Measurements from ENCODE around the gene PRKCH.
A peak's percentile ranks its signal among the peaks of the same experiment; 100 is the strongest.

PRKCH gene
- 7.7 to 32.5 (median 21.5) reads per million in 18 experiments for total RNA-seq

DNA sequence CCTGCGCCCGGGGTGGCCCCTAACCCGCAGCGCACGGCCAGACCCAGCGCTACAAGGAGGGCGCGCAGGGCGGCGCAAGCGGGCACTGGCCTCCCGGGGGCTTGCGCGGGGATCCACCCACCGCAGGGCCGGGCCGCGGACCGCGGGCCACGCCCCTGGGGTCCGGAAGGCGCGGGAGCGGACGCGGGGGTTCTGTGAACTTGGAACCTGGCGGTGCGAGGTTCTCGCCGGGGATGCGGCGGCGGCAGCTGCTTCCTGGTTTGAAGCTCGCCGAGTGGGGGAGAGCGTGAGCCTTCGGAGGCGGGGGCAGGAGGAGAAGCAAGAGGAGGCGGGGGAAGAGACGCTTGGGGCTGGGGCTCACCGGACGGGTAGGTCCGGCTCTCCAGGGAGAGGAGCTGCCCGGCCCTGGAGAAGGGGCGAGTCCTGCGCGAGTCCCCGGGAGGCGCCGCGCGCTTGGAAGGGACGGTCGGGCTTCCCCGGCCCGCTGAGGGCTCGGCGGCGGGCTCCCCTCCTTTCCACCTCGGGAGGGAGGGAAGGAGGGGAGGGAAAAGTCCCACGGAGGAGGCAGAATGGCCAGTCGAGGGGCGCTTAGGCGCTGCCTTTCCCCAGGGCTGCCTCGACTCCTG is at the start of gene PRKCH:
TSS of gene PRKCH (plus strand) at position 195 of the 626 bp plus-strand sequence. CDS start 523 bp downstream, outside the sequence.
- peak; percentile 61 to 79 for DNase-seq

- DNase-seq: no peak
These were observed 44.1 kb upstream of the PRKCH start for GRCh38 chr14:61277232-61277631.

GRCh38 chr14:61277784-61278183 is 43.6 kb upstream of the PRKCH start:
- no peak for DNase-seq

GRCh38 chr14:61279082-61279481 is 42.3 kb upstream of the PRKCH start:
- no peak for DNase-seq

DNA sequence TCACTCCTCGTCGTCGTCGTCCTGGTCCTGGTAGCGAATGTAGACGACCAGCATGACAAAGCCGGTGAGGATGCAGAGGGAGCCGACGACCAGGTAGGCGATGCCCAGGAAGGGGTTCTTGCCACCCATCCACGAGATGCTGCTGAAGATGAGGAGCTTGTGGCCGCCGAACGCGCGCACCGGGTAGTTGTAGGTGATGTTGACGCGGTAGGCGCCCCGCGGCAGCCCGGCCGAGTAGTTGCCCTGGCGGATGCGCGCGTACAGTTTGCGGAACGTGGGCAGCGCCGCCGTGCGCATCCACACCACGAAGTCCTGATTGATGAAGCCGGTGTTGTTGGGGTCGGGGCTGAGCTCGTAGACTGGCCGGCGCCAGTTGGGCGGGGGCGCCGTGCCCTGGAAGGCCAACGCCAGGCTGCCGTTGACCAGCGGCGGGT is 41.3 kb upstream of the PRKCH start:
- no peak for DNase-seq

GRCh38 chr14:61280526-61281185 is 40.7 kb upstream of the PRKCH start:
- peak; percentile 13 to 35 for DNase-seq

- no peak for DNase-seq
These were observed 40.0 kb upstream of the PRKCH start, which contains the start of gene TMEM30B for GRCh38 chr14:61281186-61281947. Gene TMEM30B, minus strand, starts transcription at chr14:61281338. Its CDS starts 191 bp downstream, at chr14:61281147.

- DNase-seq: no peak
These were observed 39.5 kb upstream of the PRKCH start for GRCh38 chr14:61281948-61282275.

GRCh38 chr14:61282746-61283145 is 38.6 kb upstream of the PRKCH start:
- DNase-seq: no peak

DNA sequence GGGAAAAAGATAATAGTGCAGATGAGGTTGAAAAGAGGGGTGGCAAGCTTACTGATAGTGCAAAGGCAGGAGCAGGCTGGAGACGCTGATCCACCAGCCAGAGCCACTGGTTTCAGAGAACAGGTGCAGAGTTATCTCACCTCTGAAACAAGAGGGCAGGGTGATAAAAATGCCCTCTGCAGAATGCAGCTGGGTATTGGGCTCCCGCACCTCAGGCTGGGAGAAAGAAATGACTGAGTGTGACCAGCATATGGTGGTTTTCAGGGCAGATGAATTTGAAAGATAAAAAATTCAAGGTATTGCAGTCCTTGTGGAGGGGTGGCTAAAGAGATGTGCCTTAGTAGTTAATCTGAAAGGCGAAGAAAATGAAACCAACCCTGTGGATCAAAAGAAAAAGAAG is 37.4 kb upstream of the PRKCH start:
- no peak for DNase-seq

GRCh38 chr14:61285364-61285763 is 36.0 kb upstream of the PRKCH start:
- no peak for DNase-seq

DNA sequence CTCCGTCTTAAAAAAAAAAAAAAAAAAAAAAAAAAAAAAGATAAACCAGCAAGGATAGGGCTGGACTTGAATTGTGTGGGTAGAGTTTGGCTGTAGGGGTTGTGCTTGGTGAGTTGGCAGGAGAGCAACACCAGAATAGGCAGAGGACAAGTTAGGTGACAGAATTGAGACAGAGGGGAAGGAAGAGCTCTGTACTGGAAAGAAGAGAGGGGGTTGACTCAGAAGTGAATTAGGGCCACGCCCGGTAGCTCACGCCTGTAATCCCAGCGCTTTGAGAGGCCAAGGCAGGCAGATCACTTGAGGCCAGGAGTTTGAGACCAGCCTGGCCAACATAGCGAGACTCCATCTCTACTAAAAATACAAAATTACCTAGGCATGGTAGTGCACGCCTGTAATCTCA is 34.2 kb upstream of the PRKCH start:
- no peak for DNase-seq

DNA sequence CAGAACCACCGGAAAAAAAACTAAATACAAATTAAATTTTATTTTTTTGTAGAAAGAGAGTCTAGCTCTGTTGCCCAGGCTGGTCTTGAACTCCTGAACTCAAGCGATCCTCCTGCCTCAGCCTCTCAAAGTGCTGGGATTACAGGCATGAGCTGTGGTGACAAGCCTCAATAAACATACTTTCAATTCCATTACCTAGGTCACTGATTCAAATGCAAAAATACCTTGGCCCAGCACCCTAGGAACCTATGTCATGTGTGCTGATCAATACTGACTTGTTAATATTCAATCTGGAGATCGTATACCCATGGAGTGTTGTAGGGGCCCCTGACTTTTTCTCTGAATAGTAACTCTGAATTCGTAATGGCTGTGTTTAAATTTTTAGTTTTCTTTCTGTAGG is 33.2 kb upstream of the PRKCH start:
- DNase-seq: no peak

DNA sequence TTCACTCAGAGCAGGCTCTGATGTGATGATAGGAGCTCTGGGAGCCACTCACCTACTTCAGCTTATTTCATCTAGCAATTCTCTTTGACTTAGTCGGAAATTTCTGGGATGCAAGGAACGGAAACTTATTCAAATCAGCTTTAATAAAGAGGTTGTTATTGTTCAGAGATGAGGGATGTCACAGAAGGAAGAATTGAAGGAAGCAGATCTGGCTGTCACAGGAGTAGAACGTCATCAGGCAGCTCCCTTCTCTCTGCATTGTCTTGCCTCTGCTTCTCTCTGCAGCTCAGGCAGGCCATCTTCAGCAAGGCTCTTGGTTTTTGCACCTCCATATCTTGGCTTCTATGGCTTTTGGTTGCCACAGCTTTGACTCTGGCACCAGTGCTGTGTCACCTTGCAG is 32.7 kb upstream of the PRKCH start:
- DNase-seq: no peak

DNA sequence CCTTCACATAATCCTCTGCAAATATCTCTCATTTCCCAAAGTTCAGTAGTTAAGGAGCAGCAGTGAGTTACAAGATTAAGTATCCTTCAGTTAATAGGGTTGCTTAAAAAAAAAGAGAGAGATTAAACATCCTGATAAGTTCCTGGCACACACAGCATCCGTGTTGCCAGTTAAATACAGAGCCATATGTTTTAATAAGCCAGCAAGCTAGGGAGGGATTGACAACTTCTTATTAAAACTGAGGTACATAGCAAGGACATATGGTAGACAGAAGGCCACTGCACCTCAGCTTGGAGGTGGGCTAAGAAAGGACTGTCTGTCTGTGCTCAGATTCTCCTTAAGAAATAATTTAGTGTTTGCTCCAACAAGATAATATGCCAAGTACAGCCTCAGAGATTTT is 30.7 kb upstream of the PRKCH start:
- no peak for DNase-seq

GRCh38 chr14:61296151-61296550 is 25.2 kb upstream of the PRKCH start:
- no peak for DNase-seq

GRCh38 chr14:61296719-61297502 is 24.5 kb upstream of the PRKCH start:
- peak; percentile 53 to 59 for DNase-seq

- no peak for DNase-seq
These were observed 23.8 kb upstream of the PRKCH start for GRCh38 chr14:61297581-61297980.

DNA sequence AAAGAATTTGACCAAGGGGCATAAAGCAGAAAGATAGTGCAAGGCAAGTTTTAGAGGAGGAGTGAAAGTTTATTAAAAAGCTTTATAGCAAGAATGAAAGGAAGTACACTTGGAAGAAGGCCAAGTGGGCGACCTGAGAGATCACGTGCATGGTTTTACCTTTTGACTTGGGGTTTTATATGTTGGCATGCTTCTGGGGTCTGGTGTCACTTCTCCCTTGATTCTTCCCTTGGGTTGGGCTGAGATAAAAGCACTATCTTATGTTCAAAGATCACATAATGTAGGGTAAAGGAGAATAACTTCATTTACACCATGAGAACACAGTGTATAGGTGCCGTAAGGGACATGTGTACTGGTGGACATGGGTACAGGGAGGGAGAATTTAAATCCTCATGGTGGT is 22.6 kb upstream of the PRKCH start:
- DNase-seq: no peak

DNA sequence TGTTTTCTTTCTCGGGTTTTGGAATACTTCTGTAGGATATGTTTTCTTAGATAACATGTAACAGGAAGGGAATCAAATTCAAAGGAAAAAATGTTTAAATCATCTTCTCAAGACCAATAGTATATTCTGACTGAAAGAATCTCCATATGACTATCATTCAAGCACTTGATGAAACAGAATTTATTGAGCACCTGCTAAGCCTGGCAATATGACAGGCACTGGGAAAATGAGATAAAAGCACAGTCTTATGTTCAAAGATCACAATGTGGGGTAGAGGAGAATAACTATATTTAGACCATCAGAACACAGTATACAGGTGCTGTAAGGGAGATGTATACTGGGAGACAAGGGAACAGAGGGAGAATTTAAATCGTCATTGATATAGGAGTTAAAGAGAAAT is 21.2 kb upstream of the PRKCH start:
- no peak for DNase-seq

DNA sequence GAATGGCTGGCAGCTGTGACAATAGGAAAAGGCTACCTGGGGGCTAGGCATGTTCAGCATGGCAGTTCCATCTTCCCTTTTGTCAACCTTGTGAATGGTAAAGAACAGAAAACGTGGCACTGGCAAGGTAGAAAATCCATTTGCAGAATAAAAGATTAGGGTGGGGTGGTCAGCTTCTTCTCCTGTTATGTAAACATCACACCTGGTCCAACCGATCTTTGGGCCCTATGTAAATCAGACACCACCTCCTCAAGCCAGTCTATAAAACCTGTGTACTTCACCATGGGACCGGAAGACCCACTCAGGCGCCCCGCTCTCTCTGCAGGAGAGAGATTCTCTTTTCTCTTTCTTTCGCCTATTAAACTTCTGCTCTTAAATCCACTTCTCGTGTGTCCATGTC is 20.6 kb upstream of the PRKCH start:
- no peak for DNase-seq

DNA sequence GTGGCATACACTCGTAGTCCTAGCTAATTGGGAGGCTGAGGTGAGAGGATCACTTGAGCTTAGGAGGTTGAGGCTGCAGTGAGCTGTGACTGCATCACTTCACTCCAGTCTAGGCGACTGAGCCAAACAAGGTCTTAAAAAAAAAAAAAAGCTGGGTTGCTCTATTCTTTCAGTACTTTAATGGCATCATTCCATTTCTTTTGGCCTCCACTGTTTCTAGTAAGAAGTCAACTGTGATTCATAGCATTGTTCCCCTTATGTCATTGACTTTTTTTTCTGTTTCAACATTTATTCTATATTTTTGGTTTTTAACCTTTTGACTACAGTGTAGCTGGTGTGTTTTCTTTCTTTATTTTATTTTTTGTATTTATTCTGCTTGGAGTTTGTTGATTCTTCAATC is 16.7 kb upstream of the PRKCH start:
- no peak for DNase-seq

GRCh38 chr14:61308198-61308597 is 13.2 kb upstream of the PRKCH start:
- DNase-seq: no peak
